GM18951 (cell line): ENCODE results near the gene ATP2B3.

Experiments used
- POLR2A ChIP-seq: IDR thresholded peaks from 4 replicates; pipeline ENCODE4 v1.6.1; 2011; ENCODE audit warnings: mild to moderate bottlenecking; ENCODE audit not compliant: insufficient read length, insufficient read depth; ENCODE audit errors: extremely low read depth
- in situ Hi-C: fragments of 300-500 bp; cut with MboI; formaldehyde crosslinking; loops from one replicate; pipeline ENCODE4 v1.12.0; 2022; ENCODE audit warnings: low sequenced_read_pairs, mixed read lengths, inconsistent platforms; ENCODE audit not compliant: unreplicated experiment

The ATP2B3 gene

DNA sequence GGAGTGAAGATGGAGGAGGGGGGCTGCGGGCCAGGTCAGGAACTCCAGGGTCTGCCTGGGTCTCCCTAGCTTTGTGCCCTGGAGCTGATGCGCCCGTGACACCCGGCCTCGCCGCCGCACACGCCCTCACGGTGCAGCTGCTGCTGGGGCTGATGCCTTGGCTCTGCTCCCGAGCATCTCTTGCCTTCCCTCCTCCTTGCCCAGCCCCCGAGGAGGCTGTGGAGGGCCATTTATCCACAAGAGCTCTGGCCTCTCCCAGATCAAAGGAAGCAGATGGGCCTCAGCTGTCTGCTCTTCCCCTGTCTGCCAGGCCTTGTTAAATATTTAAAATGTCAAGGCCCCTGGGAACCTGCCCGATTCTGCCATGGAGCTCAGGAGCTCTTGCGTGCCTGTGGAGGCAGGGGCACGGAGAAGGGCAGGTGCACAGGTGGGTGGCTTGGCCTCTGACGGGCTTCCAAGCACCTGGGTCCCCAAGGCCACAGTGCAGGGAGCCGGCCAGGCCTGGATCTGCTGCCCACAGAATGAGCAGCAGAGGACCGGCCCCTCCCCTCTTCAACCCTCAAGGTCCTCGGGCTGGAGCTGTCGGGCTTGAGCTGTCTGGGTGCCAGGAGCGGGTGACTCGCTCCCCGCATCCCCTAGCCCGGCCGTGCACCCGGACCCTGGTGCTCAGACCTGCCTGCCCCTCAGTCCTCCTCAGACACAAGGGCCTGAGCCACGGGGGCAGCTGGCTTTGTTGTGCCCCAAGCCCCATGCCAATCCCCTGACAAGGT is 20.3 kb downstream of the ATP2B3 start:
- no peak for TF ChIP-seq POLR2A
- in situ Hi-C loops, result no loop called here

DNA sequence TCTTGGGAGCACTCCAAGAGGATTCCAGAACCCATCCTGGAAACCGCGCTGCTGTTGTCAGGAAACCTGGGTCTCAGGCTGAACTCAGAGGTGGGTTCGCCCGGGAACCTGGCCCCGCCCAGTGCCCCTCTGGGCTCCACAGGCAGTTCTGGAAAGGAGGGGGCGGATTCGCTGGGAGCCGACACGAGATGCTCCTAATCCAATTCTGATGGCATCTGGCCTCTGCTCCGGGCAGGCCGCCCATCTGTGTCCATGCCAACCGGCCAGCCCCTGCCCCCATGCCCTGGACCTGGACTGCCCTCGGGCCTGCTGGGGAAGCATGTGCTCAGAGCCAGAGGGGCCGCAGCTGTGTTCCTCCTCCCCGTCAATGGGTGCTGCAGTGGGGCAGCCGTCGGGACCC is 21.0 kb downstream of the ATP2B3 start:
- TF ChIP-seq POLR2A, result no peak
- in situ Hi-C loops, result no loop called here

DNA sequence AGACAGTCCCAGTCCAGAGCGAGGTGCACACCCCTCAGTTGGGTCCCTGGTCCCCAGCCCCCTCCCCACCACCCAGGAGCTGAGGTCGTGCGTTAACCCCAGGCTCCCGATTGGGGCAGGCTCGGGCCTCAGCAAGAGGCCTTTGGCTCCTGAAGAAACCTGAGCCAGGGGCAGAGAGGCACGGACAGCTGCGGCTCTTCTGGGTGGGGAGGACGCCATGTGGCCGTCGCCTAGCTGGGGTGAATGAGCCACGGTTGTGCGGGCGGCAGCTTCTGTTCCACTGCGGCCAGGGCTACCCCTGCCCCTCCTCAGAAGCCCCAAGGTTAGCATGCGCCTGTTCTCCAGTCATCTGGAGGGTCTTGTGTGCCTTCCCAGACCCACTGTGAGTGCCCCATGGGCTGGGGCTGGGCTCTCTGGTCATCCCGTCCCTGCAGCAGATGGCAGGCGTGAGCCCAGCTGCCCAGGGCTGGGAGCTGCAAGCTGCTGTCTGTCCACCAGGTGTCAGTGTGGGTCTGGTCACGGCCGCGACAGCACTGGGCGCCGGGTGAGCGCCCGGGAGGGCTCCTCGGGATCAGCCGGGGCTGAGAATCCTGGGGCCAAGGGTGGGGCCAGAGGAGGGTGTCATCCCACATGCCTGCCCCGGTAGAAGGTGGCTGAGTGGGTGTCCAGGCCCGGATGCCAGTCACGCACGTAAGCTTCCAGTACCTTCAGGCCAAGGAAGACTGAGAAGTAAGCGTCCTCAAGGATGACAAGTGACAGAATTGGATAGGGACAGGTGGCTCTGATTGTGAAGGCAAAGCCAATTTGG is 21.9 kb downstream of the ATP2B3 start:
- TF ChIP-seq POLR2A, result no peak
- in situ Hi-C loops, result no loop called here

DNA sequence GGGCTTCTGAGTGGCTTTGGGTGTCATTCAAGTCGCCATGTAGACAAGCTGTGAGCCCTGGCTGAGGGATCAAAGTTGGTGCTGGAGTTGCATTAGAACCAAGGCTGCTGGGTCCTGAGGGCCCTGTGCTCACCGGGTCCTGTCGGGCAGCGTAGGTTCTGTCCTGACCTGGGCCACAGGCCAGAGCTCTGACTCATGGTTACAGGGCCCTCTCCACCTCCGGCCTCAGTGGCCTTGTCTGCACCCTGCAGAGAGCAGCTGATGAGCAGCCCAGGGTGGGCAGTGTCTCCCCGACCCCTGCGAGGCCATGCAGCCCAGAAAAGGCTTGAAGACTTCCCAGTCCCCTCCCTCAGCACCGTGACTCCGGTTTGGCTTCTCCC is 22.5 kb downstream of the ATP2B3 start:
- no peak for TF ChIP-seq POLR2A
- in situ Hi-C loops, result no loop called here

DNA sequence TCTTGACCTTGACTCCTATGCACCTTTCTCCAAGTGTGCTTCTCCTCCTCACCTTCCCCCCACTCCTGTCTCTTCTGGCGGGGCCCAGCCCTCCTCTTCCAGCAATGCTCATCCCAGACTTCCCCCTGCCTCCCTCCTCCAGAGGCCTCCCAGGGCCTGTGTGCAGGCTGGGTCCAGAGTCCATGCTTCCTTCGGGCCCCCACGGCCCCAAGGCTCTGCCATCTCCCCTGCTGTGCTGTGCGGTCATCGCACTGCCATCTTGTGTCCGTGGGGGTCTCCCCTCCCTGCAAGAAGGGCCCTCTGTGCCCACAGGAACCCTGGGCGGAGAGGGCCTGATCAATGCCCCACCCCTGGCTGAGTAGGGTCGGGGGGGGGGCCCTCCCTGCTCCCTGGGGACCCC is 27.3 kb downstream of the ATP2B3 start:
- no peak for TF ChIP-seq POLR2A
- in situ Hi-C loops, result no loop called here

DNA sequence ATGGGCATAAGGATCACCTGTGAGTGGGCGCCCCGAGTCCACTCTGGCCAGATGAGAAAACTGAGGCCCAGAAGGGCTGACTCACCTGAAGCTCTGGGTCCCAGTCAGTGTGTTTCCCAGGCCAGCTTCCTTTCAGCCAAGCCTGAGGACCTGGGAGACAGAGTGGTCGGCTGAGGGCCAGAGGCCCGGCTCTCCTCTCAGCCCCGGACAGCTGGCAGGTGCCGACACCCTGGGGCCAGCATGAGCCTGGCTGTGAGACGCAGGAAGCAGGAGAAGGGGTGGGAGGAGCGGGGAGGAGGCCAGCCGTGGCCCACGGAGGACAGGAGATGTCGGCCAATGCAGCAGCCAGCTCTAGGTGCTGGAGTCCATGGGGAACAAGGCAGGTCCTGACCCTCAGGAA is 28.9 kb downstream of the ATP2B3 start:
- TF ChIP-seq POLR2A, result no peak
- in situ Hi-C loops, result no loop called here

DNA sequence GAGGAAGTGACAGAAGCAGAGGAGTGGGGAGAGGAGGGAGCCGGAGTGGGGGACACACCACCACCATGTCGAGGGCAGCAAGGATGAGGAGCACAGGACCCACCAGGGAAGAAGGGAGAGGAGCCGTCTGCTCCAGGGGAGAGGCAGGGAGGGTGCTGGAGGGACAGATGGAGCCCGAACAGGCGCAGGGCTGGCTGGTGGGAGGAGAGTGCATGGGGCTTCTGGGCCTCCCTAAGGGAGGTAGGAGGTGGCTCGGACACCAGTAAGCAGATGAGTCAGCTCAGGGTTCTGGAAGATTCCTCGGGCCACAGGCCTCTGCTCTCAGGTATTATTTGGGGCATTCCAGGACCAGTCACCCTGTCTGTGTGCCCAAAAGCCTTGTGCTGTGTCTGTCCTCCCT is 29.8 kb downstream of the ATP2B3 start:
- in situ Hi-C loops, result no loop called here
- TF ChIP-seq POLR2A, result no peak

DNA sequence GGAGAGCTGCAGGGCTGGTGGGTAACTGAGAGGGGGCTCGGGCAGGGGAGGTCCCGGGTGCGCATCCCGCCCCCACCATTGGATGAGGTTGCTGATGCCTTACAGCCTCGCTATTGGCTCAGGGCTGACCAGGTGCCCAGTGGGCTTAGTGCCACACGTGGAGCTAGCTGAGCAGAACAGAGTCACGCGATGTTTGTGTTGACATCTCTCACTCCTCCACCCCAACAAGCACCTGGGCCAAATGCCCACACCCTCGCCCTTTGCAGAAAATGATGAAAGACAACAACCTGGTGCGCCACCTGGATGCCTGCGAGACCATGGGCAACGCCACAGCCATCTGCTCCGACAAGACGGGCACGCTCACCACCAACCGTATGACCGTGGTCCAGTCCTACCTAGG is 31.8 kb downstream of the ATP2B3 start:
- in situ Hi-C loops, result no loop called here
- TF ChIP-seq POLR2A, result no peak

DNA sequence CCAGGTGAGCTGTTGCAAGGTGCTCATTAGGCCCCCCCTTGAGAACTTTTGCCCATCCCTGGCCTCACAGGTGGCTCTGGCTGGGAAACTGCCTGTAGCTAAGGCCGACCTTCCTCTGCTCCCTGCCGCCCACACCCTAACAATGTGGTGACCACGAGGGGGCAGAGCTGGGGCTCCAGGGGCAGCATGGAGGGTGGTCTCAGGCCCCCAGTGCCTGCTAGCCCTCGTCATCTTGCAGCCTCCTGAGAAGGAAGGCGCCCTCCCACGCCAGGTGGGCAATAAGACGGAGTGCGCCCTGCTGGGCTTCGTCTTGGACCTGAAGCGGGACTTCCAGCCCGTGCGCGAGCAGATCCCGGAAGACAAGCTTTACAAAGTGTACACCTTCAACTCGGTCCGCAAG is 32.4 kb downstream of the ATP2B3 start:
- no peak for TF ChIP-seq POLR2A

DNA sequence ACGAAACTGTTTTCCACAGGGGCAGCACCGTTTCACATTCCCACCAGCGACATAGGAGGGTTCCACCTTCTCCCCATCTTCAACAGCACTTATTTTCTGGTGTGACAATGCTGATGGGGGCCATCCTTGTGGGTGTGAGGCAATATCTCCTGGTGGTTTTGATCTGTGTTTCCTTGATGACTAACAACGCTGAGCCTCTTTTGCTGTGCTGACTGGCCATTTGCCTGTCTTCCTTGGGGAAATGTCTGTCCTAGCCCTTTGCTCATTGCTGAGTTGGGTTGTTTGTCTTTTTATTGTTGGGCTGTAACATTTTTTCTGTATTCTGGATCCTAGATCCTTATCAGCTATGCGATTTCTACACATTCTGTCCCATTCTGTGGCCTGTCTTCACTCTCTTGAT is 33.7 kb downstream of the ATP2B3 start:
- TF ChIP-seq POLR2A, result no peak
- in situ Hi-C loops, result loop anchor here (10.0 kb wide), 1 partner anchor 114 kb away; no protein-coding TSS in a partner anchor

More for the DNA sequence above, 32.4 kb downstream of the ATP2B3 start:
- in situ Hi-C loops, result loop anchor here (10.0 kb wide), 1 partner anchor 115 kb away; no protein-coding TSS in a partner anchor

DNA sequence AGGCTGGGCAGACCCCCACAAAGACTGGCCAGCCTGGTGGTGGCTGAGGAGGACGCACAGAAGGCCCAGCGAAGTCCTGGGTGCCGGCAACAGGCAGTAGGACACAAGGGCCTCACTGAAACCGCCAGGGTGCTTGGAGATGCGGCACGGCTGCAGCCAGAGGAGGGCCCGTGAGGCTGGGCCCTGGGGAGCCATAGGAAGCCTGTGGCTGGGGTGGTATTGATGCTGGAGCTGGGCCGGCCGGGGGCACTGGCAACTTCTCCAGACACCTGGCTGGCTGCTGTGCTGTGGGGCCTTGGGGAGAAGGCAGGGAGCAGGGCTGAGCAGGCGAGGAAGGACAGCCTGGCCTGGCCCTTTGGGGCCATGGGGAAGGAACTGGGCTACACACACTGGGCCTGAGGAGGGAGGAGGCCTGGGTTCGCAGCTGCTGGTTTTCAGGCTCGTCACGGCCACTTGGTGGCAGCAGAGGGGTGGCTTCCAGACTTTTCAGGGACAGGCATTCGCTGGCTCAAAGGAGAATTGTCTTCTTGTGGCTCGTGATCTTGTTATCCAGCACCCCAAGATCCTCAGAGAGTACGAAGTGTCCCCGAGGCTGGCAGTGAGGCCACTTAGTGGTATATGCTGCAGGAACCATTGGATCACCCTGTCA is 37.2 kb downstream of the ATP2B3 start:
- TF ChIP-seq POLR2A, result no peak
- in situ Hi-C loops, result loop anchor here (10.0 kb wide), 1 partner anchor 110 kb away; no protein-coding TSS in a partner anchor

DNA sequence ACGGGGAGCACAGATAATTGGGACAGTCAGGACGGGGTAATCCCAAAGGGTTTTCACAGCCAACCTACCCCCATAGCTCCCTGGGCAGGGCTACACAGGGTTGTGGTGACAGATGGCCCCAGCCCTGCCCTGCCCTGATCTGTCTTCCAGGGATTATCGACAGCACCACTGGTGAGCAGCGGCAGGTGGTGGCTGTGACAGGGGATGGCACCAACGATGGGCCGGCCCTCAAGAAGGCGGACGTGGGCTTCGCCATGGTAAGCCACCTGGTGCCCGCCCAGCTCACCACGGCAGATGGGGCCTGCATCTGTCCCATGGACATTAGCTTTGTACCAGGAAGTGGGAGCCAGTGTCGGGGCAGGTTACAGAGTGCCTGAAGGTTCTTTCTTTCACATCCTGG is 39.3 kb downstream of the ATP2B3 start:
- in situ Hi-C loops, result loop anchor here (10.0 kb wide), 1 partner anchor 108 kb away; no protein-coding TSS in a partner anchor
- TF ChIP-seq POLR2A, result no peak
